Activated naive CD4-positive, alpha-beta T cell treated with anti-CD3 and anti-CD28 coated beads, Interleukin-2, amount 50 U/mL, for 24 hours (primary cell): Measurements from ENCODE around the gene BUD13.
A peak's percentile ranks its signal among the peaks of the same experiment; 100 is the strongest.
"Not testable (repeated sequence)": the region's sequence is repeated elsewhere in the genome, so short reads cannot be mapped to it uniquely, and the experiment has no call there.

ENCODE experiments used
- H3K27ac Mint-ChIP-seq: one replicate; pipeline ENCODE4 v1.8.0; 2021; ENCODE audit warnings: mild to moderate bottlenecking, mixed read lengths
- H3K27me3 Mint-ChIP-seq: one replicate; pipeline ENCODE4 v1.8.0; 2021; ENCODE audit warnings: mixed read lengths
- H3K36me3 Mint-ChIP-seq: one replicate; pipeline ENCODE4 v1.8.0; 2021; ENCODE audit warnings: mixed read lengths
- H3K4me1 Mint-ChIP-seq: one replicate; pipeline ENCODE4 v1.8.0; 2021; ENCODE audit warnings: mixed read lengths
- H3K4me3 Mint-ChIP-seq: one replicate; pipeline ENCODE4 v1.8.0; 2021; ENCODE audit warnings: mild to moderate bottlenecking, mixed read lengths
- H3K9me3 Mint-ChIP-seq: one replicate; pipeline ENCODE4 v1.8.0; 2021; ENCODE audit warnings: mixed read lengths

The BUD13 gene

GRCh38 chr11:116772443-116773202 lies at the start of gene BUD13:
Gene BUD13 (minus strand): TSS chr11:116772987. CDS start chr11:116772964, 23 bp downstream.
- Mint-ChIP-seq H3K36me3 (peaks cover 16% of the 10 kb centered on the region), H3K4me3 (peak within 1 kb of the TSS; percentile 98), H3K27ac (peak within 1 kb of the TSS; percentile 99), H3K4me1 (peaks cover 56% of the 10 kb centered on the region), H3K9me3 (no peaks in the 10 kb centered on the region), H3K27me3 (no peaks in the 10 kb centered on the region)

GRCh38 chr11:116822575-116822974 lies 49.8 kb upstream of the BUD13 start:
- no peaks in the 10 kb centered on the region for H3K36me3 Mint-ChIP-seq
- H3K9me3 Mint-ChIP-seq = no peaks in the 10 kb centered on the region
- H3K4me3 Mint-ChIP-seq = no peak overlapping the region
- no peaks in the 10 kb centered on the region for H3K4me1 Mint-ChIP-seq
- H3K27me3 Mint-ChIP-seq = no peaks in the 10 kb centered on the region
- H3K27ac Mint-ChIP-seq = no peak overlapping the region

DNA sequence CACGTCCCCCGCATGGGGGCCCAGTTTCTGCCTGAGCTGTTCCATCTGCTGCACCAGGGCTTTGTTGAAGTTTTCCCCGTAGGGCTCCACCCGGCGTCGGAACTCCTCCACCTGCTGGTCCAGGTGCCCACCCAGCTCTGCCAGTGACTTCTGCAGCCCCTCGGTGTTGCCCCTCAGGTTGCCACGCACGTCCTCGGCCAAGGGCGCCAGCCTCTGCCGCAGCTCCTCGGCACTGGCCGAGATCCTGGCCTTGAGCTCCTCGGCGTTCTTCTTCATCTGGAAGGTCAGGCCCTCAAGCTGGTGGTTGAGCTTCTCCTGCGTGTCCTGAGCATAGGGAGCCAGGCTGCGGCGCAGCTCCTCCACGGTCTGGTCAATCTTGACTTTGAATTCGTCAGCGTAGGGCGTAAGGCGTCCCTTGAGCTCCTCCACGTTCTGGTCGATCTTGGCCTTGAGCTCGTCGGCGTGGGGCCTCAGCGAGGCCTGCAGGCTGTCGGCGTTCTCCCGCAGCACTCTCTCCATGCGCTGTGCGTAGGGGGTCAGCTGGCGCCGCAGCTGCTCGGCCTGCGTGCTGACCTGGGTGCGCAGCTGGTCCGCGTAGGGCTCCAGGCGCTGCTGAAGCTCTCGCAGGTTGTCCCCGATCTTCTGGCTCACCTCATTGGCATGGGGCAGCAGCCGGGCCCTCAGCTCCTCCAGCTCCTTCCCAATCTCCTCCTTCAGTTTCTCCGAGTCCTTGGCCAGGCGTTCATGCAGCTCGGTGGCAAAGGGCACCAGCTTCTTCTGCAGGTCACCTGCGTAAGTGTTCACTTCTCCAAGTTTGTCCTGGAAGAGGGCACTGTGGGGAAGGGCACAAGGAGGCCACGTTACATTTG lies 48.5 kb upstream of the BUD13 start:
- Mint-ChIP-seq H3K36me3 (no peaks in the 10 kb centered on the region), H3K27me3 (no peaks in the 10 kb centered on the region)

DNA sequence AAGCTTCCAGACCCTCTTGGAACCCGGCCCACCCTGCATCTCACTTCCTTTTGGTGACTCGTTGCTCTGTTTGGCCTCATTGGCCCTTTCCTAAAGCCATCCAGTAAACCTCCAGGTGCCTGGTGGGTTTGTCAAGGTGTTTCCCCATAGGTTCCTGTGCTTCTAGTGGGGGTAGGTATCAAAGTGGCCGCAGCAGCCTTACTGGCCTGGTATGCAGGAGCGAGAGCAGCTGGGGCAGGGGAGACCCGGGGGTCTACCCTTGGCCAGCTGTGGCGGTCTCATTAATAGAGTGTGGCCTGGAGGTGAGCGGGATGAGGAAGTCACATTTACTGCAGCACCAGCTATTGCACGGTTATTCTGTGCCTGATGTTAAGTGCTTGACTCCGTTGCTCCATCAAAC lies 46.3 kb upstream of the BUD13 start:
- no peak overlapping the region for H3K27ac Mint-ChIP-seq
- H3K36me3 Mint-ChIP-seq = no peaks in the 10 kb centered on the region
- H3K4me3 Mint-ChIP-seq = no peak overlapping the region
- H3K27me3 Mint-ChIP-seq = no peaks in the 10 kb centered on the region
- no peaks in the 10 kb centered on the region for H3K4me1 Mint-ChIP-seq
- H3K9me3 Mint-ChIP-seq = no peaks in the 10 kb centered on the region

More for the DNA sequence above, 48.5 kb upstream of the BUD13 start:
- no peak overlapping the region for H3K27ac Mint-ChIP-seq
- H3K4me3 Mint-ChIP-seq = no peak overlapping the region
- no peaks in the 10 kb centered on the region for H3K4me1 Mint-ChIP-seq
- no peaks in the 10 kb centered on the region for H3K9me3 Mint-ChIP-seq

- no peak overlapping the region for H3K27ac Mint-ChIP-seq
- H3K4me1 Mint-ChIP-seq = no peaks in the 10 kb centered on the region
- H3K9me3 Mint-ChIP-seq = no peaks in the 10 kb centered on the region
- no peaks in the 10 kb centered on the region for H3K27me3 Mint-ChIP-seq
- no peak overlapping the region for H3K4me3 Mint-ChIP-seq
- H3K36me3 Mint-ChIP-seq = no peaks in the 10 kb centered on the region
Observed at GRCh38 chr11:116814502-116814901, 41.7 kb upstream of the BUD13 start.

DNA sequence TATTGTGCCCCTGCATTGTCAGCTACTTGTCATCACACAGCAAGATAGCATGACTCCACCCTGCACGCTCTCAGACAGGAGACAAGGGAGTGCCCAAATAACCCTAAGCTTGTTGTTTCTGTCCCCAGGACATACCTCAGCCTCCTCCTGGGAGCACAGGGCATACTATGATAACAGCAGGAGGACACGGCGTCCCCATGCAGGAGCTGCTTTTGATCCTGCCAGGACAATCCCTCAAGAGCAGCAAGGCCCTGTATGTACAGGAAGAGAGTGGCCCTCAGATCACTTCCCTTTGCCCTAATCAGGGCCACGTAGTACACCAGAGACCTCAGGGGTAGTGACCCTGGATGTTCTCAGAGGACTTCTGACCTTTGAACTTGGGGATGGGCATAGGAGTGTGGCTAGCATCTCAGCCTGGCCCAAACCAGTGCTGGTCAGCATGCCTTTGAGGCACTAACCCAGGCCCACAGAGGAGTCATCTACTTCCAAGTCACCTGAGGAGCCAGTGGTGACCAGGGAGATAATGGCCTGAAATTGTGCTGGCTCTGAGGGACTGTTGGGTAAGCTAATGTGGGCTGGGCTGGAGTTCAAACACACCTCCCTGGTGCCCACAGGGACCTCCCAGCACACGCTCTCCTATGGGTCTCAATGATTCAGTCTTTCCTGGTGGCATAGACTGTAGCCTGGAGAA lies 41.1 kb upstream of the BUD13 start:
- Mint-ChIP-seq H3K9me3 (no peaks in the 10 kb centered on the region), H3K27ac (no peak overlapping the region), H3K36me3 (no peaks in the 10 kb centered on the region), H3K27me3 (no peaks in the 10 kb centered on the region), H3K4me1 (no peaks in the 10 kb centered on the region), H3K4me3 (no peak overlapping the region)

DNA sequence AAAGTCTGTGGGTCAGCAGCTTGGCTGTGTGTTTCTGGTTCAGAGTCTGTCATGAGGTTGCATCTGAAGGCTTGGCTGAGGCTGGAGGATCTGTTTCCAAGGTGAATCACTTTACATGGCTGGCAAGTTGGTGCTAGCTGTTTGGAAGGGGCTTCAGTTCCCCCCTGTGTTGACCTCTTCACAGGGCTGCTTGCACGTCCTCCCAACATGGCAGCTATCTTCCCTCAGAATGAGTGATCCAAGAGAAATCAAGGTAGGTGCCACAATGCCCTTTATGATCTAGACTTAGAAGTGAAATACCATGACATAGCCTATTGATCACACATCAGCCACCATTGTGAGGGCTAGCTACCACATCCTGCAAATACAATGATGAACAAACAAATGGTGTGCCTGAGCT lies 40.4 kb upstream of the BUD13 start:
- Mint-ChIP-seq H3K36me3 (no peaks in the 10 kb centered on the region), H3K27ac (no peak overlapping the region), H3K9me3 (no peaks in the 10 kb centered on the region), H3K4me3 (no peak overlapping the region), H3K27me3 (no peaks in the 10 kb centered on the region), H3K4me1 (no peaks in the 10 kb centered on the region)

DNA sequence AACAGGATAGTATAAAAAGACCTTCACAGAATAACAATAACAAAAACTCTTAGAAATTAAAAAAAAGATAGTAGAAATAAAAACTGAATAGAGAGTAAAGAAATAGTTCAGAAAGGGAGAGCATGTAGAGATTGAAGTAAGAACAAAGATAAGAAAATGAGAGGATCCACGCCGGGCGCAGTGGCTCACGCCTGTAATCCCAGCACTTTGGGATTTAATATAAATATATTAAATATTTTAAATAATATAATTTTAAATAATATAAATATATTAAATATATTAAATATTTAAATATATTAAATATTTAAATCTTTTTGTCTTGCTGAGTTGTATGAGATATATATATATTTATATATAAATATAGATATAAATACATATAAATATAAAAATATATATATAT lies 39.3 kb upstream of the BUD13 start:
- Mint-ChIP-seq H3K9me3 (no peaks in the 10 kb centered on the region), H3K36me3 (no peaks in the 10 kb centered on the region)

DNA sequence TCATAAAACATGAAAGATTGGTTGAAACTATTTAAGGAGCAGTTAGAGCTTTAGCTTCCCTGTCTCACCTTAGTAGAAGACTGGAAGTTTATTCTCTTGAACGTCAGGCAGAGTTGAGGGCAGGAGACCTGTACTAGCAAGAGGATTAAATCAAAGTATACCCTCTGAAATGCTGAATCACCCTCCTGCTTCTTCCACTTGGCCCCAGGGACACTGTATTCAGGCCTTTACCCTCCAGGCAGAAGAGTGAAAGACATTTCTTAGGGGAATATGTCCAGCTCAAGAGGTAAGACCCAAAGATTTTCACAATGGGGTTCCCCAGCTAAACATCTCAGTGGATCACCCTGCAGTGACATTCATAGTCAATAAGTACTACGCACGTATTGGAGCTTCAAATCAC lies 38.4 kb upstream of the BUD13 start:
- Mint-ChIP-seq H3K4me3 (no peak overlapping the region), H3K27me3 (no peaks in the 10 kb centered on the region), H3K4me1 (no peaks in the 10 kb centered on the region), H3K9me3 (no peaks in the 10 kb centered on the region), H3K36me3 (no peaks in the 10 kb centered on the region), H3K27ac (no peak overlapping the region)

More for the DNA sequence above, 39.3 kb upstream of the BUD13 start:
- Mint-ChIP-seq H3K27me3 (no peaks in the 10 kb centered on the region), H3K27ac (no peak overlapping the region), H3K4me1 (no peaks in the 10 kb centered on the region), H3K4me3 (no peak overlapping the region)

DNA sequence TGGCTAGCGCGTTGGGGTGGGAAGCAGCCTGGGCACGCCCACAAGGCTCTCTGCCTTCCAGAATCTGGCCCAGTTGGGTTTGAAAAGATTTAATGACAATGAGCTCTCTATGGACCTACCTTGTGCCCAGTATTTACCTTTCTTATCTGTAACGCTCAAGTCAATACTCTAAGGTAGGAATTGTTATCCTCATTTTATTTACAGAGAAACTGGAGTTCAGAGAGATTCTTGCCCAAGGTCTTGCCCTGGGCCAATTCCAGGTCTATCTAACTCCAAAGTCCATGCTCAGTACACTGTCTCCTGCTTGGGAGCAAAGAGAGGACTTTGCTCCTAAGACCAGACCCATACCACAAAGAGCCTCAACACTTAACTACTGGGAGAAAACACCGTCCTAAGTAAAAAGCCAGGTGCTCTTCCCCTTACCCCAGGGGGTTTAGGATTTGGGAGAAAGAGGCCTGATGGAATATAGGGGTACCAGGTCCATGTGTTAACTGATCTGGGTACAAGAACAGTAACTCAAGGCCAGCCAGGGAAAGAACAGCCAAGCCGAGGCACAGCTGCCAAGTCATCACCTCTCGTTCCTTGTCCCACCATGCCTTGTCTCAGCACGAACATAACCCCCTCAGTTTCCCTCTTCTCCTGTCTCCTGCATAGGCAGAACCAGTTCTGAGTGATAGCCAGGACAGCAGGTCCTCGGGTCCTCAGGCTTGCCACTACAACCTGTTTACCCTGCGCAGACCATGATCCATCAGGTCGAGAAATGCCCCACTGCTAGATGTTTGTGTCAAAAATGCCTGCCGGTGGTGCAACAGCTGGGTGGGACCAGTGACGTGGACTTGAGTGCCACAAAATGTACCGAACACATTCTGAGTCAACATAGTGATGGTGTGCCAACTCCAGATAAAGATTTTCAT lies 35.7 kb upstream of the BUD13 start:
- H3K9me3 Mint-ChIP-seq = no peaks in the 10 kb centered on the region
- H3K4me1 Mint-ChIP-seq = no peaks in the 10 kb centered on the region
- no peak overlapping the region for H3K4me3 Mint-ChIP-seq
- H3K27ac Mint-ChIP-seq = no peak overlapping the region
- H3K27me3 Mint-ChIP-seq = no peaks in the 10 kb centered on the region
- H3K36me3 Mint-ChIP-seq = no peaks in the 10 kb centered on the region

- Mint-ChIP-seq H3K36me3 (no peaks in the 10 kb centered on the region), H3K27ac (no peak overlapping the region), H3K4me3 (no peak overlapping the region), H3K9me3 (no peaks in the 10 kb centered on the region), H3K27me3 (no peaks in the 10 kb centered on the region), H3K4me1 (no peaks in the 10 kb centered on the region)
Observed at GRCh38 chr11:116807601-116808261, 34.9 kb upstream of the BUD13 start.

DNA sequence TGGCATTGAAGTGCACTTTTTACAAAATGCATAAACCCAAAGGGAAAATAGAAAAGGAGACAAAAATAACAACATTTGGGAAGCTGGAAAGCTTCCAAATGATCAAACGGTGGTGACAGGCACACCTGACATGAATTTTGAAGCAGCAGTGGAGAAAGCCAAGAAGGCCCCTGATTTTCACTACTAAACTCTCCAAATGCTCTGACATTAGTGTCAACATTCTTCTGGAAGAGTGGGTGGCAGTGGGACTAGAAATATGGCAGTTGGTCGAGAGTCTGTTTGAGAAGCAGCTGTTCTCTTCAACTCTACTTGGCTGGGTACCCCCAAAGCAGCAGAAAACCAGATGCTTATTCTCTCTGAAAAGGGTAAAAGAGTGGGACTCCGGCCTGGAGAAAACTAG lies 31.2 kb upstream of the BUD13 start:
- Mint-ChIP-seq H3K4me1 (no peaks in the 10 kb centered on the region), H3K36me3 (no peaks in the 10 kb centered on the region), H3K9me3 (no peaks in the 10 kb centered on the region), H3K27ac (no peak overlapping the region), H3K4me3 (no peak overlapping the region), H3K27me3 (peaks cover 2% of the 10 kb centered on the region)

DNA sequence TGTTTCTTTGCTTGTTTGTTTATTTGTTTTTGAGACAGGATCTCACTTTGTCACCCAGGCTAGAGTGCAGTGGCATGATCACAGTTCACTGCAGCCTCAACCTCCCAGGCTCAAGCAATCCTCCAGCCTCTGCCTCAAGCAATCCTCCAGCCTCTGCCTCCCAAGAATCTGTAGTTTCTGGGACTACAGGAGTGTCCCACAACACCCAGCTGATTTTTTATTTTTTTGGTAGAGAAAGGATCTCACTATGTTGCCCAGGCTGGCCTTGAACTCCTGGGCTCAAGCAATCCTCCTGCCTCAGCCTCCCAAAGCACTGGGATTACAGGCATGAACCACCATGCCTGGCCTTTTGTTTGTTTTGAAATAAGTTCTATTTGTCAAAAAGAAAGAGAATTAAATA lies 28.9 kb upstream of the BUD13 start:
- not testable (repeated sequence) for H3K36me3 Mint-ChIP-seq, H3K27ac Mint-ChIP-seq, H3K4me3 Mint-ChIP-seq, H3K4me1 Mint-ChIP-seq, H3K27me3 Mint-ChIP-seq, H3K9me3 Mint-ChIP-seq

DNA sequence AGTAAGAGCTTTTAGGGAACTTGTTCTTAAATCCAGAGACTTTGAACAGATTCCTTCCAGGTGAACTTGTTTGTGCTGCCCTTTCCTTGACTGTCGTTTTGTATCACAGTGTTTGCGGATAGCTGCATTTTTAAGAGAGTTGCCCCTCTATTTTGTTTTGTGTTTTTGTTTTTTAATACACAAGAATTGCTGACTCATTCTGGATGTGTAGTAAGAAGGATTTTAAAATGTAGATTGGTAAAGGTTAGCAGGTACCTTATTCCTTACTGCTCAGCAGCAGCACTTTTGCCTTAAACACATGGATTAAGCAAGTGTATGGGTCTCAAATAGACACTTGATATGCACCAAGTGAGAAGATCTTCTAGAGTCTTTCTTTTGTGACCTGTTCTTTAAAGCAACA lies 27.8 kb upstream of the BUD13 start:
- Mint-ChIP-seq H3K27me3 (peaks cover 2% of the 10 kb centered on the region), H3K9me3 (no peaks in the 10 kb centered on the region), H3K4me1 (no peaks in the 10 kb centered on the region), H3K4me3 (no peak overlapping the region), H3K27ac (peak overlapping the region; percentile 8), H3K36me3 (no peaks in the 10 kb centered on the region)

DNA sequence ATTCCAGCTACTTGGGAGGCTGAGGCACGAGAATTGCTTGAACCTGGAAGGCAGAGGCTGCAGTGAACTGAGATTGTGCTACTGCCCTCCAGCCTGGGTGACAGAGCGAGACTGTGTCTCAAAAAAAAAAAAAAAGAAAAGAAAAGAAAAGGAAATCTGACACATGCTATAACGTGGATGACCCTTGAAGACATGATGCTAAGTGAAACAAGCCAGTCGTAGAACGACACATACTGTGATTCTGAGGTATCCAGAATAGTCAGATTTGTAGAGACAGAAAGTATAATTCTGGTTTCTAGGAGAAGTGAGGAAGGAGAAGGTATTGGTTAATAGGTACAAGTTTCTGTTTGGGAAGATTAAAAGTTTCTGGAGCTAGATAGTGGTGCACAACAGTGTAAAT lies 25.6 kb upstream of the BUD13 start:
- peak overlapping the region; percentile 30 for H3K27ac Mint-ChIP-seq
- H3K9me3 Mint-ChIP-seq = no peaks in the 10 kb centered on the region
- no peak overlapping the region for H3K4me3 Mint-ChIP-seq
- H3K27me3 Mint-ChIP-seq = peaks cover 2% of the 10 kb centered on the region
- no peaks in the 10 kb centered on the region for H3K4me1 Mint-ChIP-seq
- no peaks in the 10 kb centered on the region for H3K36me3 Mint-ChIP-seq
